CD8-positive, alpha-beta memory T cell (primary cell): ENCODE data around the gene SLC34A1. TPM values are rescaled to one million over a fixed set of nuclear protein-coding genes. Genes with fewer than 3 reads are reported as not detected.

Experiments
- CTCF ChIA-PET: fragments of 350-600 bp; sonication (Branson Sonifier 250); formaldehyde crosslinking; loops from one replicate; lab custom pipeline; 2021; ENCODE audit warnings: antibody characterized with exemption; lab: Charles Lee
- POLR2A ChIA-PET: fragments of 350-600 bp; sonication (Branson Sonifier 250); formaldehyde crosslinking; loops from one replicate; lab custom pipeline; 2021; ENCODE audit warnings: antibody characterized with exemption; lab: Charles Lee
- DNase-seq, 5 donors: peaks; one replicate each; pipeline versions ENCODE4 v3.0.0 to v3.0.0-alpha.2; 2020 to 2022; ENCODE audit warnings: mixed read lengths in 1 of 5
- H3K27ac ChIP-seq: one replicate; pipeline ENCODE4 v1.7.0; 2013; ENCODE audit warnings: low read depth, mild to moderate bottlenecking, low read length, moderate library complexity
- H3K27me3 ChIP-seq: 2 replicates; pipeline ENCODE4 v1.7.0; 2013; ENCODE audit warnings: low read length, mild to moderate bottlenecking; ENCODE audit not compliant: insufficient read depth, poor library complexity, severe bottlenecking
- H3K36me3 ChIP-seq: 2 replicates; pipeline ENCODE4 v1.7.0; 2013; ENCODE audit warnings: mild to moderate bottlenecking, low read length, moderate library complexity; ENCODE audit not compliant: insufficient read depth
- H3K4me1 ChIP-seq: 2 replicates; pipeline ENCODE4 v1.7.0; 2013; ENCODE audit warnings: mild to moderate bottlenecking, low read length, moderate library complexity; ENCODE audit not compliant: insufficient read depth
- H3K4me3 ChIP-seq: 2 replicates; pipeline ENCODE4 v1.7.0; 2013; ENCODE audit warnings: mild to moderate bottlenecking, low read length
- H3K9me3 ChIP-seq: 2 replicates; pipeline ENCODE4 v1.7.0; 2013; ENCODE audit warnings: mild to moderate bottlenecking, low read length
- H3K27ac Mint-ChIP-seq, 8 donors: one replicate each; pipeline ENCODE4 v1.8.0; 2020 to 2021; ENCODE audit warnings: mixed read lengths in 8 of 8, mild to moderate bottlenecking in 6 of 8, inconsistent platforms in 3 of 8, moderate library complexity in 3 of 8
- H3K27me3 Mint-ChIP-seq, 2 donors: one replicate each; pipeline ENCODE4 v1.8.0; 2020 to 2021; ENCODE audit warnings: mixed read lengths in 2 of 2, mild to moderate bottlenecking in 1 of 2, moderate library complexity in 1 of 2
- H3K36me3 Mint-ChIP-seq, 3 donors: one replicate each; pipeline ENCODE4 v1.8.0; 2020 to 2021; ENCODE audit warnings: mixed read lengths in 3 of 3, inconsistent platforms in 1 of 3, mild to moderate bottlenecking in 1 of 3
- H3K4me1 Mint-ChIP-seq, 3 donors: one replicate each; pipeline ENCODE4 v1.8.0; 2020 to 2021; ENCODE audit warnings: mixed read lengths in 3 of 3, inconsistent platforms in 1 of 3, mild to moderate bottlenecking in 1 of 3
- H3K4me3 Mint-ChIP-seq, 7 donors: one replicate each; pipeline ENCODE4 v1.8.0; 2020 to 2021; ENCODE audit warnings: mixed read lengths in 7 of 7, mild to moderate bottlenecking in 6 of 7, moderate library complexity in 4 of 7, inconsistent platforms in 2 of 7
- H3K9me3 Mint-ChIP-seq, 5 donors: one replicate each; pipeline ENCODE4 v1.8.0; 2020 to 2022; ENCODE audit warnings: mixed read lengths in 5 of 5, mild to moderate bottlenecking in 3 of 5, moderate library complexity in 2 of 5, inconsistent platforms in 1 of 5
- polyA plus RNA-seq: library from polyadenylated mRNA; unstranded; fragments of 300-500 nt; fragmentation: Illumina TruSeq; gene quantifications from one replicate; pipeline ENCODE4 v1.2.3, GENCODE V29; 2021
- total RNA-seq, 2 experiments: library from RNA; stranded (reverse); gene quantifications; one replicate each; pipeline ENCODE4 v1.2.3, GENCODE V29; 2021

SLC34A1 gene
- total and polyA plus RNA-seq, 3 experiments from 2014 or later, result 0.09 to 0.17 TPM; not detected in 1

DNA sequence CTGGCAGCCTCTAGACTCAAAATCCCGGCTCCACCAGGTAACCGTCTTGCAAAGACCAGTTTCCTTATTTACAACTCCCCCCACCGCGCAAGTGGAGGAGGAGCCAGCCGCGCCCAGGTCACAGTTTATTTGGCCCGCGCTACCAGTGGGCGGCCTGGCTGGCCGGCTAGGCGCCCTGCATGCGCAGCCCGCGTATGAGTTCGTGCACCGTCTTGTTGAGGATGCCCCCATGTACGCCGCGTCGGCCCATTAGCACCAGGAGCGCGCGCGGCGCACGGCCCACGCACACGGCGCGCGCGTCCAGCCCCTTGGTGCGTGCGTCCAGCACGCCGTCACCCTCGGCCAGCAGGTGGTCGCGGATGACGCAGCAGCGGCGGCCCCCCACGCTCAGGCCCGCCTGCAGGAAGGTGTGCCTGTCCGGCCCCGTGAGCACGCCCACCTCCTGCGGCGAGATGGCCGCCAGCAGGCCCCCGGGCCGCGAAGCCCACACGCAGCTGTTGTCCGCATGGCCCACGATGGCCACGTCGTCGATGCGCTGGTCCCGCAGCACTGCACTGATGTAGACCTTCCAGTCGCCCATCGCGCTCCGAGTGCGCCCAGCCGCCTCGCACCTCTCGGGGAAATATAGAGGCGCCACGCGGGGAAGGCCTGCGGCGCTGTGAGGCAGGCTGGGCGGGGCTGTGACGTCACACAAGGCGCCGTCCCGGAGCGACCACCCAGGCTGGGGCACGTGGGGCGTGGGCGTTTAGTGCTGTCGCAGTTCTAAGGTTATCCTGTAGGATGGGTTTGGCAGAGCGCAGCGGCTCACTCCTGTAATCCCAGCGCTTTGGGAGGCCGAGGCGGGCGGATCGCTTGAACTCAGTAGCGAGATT lies 16.0 kb downstream of the SLC34A1 start, which contains the start of gene PFN3:
PFN3 (minus strand) TSS at position 665 of the 872 bp plus-strand sequence; CDS start at position 580, 85 bp downstream.
- Mint-ChIP-seq H3K27ac (peak within 1 kb of the TSS in 1 of 8 donors; percentile 92), H3K4me1 (peaks cover 21 to 27% (median 25%) of the 10 kb centered on the region in 3 donors), H3K36me3 (no peaks in the 10 kb centered on the region), H3K9me3 (no peaks in the 10 kb centered on the region), H3K27me3 (peaks cover 0 to 11% of the 10 kb centered on the region in 2 donors), H3K4me3 (no peak within 1 kb of the TSS)
- Histone ChIP-seq H3K27ac (no peak within 1 kb of the TSS), H3K4me1 (peaks cover 27% of the 10 kb centered on the region), H3K9me3 (no peaks in the 10 kb centered on the region), H3K36me3 (no peaks in the 10 kb centered on the region), H3K27me3 (no peaks in the 10 kb centered on the region), H3K4me3 (no peak within 1 kb of the TSS)
- ChIA-PET POLR2A (no interaction called here), CTCF (interaction anchor here (4.7 to 12.4 kb wide), 6 partner anchors 11 to 83 kb away, joined by 37 to 307 read pairs (median 264); partner anchors contain the start of genes GRK6, LMAN2, PRR7 and SLC34A1)
- no peak for DNase-seq

DNA sequence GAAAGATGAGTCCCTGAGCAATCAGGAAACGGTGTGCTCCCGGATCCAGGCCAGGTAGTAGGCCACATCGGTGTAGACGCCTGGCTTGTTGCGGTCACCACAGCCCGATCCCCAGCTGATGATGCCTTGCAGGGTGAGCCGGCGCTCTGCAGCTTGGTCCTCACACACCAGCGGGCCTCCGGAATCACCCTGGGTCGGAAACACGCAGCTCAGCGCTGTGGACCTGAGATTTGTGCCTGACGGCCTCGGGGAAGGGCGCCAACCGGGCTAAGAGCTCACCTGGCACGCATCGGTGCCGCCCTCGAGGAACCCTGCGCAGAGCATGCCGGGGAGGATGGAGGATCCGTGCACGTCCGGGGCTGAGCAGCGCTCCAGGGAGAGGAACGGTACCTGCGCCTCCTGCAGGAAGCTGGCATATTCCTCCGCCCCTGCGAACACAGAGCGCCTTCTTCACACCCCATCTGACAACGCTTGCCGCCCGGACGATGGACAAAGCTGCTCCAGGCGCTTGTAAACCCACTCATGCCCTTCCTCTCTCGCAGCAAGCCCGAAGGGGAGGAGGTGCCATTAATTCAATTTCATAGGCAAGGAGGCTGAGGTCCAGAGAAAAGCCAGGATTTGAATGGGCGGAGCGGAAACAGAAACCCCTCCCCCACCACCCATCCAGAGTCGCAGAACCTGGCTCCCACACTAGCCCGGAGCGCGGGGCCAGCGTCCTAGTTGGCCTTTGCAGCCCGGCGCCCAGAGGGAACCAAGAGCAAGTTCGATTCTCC lies 18.2 kb downstream of the SLC34A1 start:
- Histone ChIP-seq H3K4me3 (peak overlapping the region; percentile 69), H3K36me3 (no peaks in the 10 kb centered on the region), H3K27ac (no peak overlapping the region), H3K4me1 (peaks cover 35% of the 10 kb centered on the region), H3K9me3 (no peaks in the 10 kb centered on the region), H3K27me3 (no peaks in the 10 kb centered on the region)
- Mint-ChIP-seq H3K9me3 (no peaks in the 10 kb centered on the region), H3K36me3 (no peaks in the 10 kb centered on the region), H3K27ac (peak overlapping the region in 6 of 8 donors; percentile 57 to 94 (median 82)), H3K27me3 (peaks cover 0 to 10% of the 10 kb centered on the region in 2 donors), H3K4me1 (peaks cover 26 to 42% (median 30%) of the 10 kb centered on the region in 3 donors), H3K4me3 (peak overlapping the region; percentile 78 to 91 (median 84))
- peak; percentile 29 to 78 (median 47) for DNase-seq
- ChIA-PET CTCF (interaction anchor here (0.7 to 12.4 kb wide), 30 partner anchors 9 to 289 kb away, joined by 3 to 307 read pairs (median 14); partner anchors contain the start of genes GRK6, LMAN2, MXD3 and PDLIM7), POLR2A (interaction anchor here (0.5 to 5.6 kb wide), 12 partner anchors 12 to 99 kb away, joined by 3 to 112 read pairs (median 5); partner anchors contain the start of genes GRK6, PRELID1, PRR7 and RAB24)

DNA sequence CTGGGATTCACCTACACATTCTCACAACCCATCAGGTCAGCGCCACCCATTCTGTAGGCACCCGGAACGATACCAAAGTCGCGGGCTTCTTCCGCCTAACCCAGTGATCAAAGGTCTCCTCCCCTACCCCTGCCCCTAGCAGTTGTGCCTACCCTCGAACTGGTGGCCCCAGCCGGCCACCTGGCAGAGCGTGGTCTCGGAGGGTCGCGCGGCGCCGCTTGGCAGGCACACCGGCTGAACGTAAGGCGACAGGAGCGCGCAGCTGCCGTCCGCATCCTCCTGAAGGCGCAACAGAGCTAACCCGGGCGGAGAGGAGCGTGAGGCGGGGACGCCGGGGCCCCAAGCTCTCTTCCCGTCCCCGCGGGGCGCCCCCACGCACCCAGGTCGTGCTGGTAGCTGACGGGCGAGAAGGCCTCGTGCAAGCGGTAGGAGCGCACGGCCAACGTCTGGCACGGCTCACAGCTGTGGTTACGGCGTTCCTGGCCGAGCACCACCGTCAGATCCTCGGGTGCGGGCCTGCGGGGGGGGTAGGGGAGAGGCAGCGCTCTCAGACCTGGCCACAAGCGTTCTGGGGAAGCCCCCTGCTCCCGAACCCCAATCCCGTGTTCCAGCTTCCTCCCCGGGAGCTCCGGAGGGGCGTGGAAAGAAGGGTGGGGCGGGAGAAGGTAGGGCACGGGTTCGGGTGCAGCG lies 19.0 kb downstream of the SLC34A1 start:
- Histone ChIP-seq H3K4me3 (peak overlapping the region; percentile 69), H3K27ac (peak overlapping the region; percentile 57), H3K9me3 (no peaks in the 10 kb centered on the region), H3K27me3 (no peaks in the 10 kb centered on the region), H3K4me1 (peaks cover 35% of the 10 kb centered on the region), H3K36me3 (no peaks in the 10 kb centered on the region)
- ChIA-PET CTCF (interaction anchor here (0.7 to 12.4 kb wide), 35 partner anchors 8 to 285 kb away, joined by 3 to 307 read pairs (median 8); partner anchors contain the start of genes DBN1, GRK6, LMAN2 and MXD3), POLR2A (interaction anchor here (0.6 to 5.6 kb wide), 15 partner anchors 11 to 100 kb away, joined by 3 to 112 read pairs (median 3); partner anchors contain the start of genes GRK6, PRELID1, PRR7 and RAB24)
- Mint-ChIP-seq H3K36me3 (no peaks in the 10 kb centered on the region), H3K27me3 (peaks cover 0 to 11% of the 10 kb centered on the region in 2 donors), H3K4me3 (peak overlapping the region; percentile 78 to 91 (median 84)), H3K27ac (peak overlapping the region in 7 of 8 donors; percentile 35 to 94 (median 80)), H3K9me3 (no peaks in the 10 kb centered on the region), H3K4me1 (peaks cover 26 to 42% (median 30%) of the 10 kb centered on the region in 3 donors)
- DNase-seq, result peak; percentile 57 to 79 (median 64)

DNA sequence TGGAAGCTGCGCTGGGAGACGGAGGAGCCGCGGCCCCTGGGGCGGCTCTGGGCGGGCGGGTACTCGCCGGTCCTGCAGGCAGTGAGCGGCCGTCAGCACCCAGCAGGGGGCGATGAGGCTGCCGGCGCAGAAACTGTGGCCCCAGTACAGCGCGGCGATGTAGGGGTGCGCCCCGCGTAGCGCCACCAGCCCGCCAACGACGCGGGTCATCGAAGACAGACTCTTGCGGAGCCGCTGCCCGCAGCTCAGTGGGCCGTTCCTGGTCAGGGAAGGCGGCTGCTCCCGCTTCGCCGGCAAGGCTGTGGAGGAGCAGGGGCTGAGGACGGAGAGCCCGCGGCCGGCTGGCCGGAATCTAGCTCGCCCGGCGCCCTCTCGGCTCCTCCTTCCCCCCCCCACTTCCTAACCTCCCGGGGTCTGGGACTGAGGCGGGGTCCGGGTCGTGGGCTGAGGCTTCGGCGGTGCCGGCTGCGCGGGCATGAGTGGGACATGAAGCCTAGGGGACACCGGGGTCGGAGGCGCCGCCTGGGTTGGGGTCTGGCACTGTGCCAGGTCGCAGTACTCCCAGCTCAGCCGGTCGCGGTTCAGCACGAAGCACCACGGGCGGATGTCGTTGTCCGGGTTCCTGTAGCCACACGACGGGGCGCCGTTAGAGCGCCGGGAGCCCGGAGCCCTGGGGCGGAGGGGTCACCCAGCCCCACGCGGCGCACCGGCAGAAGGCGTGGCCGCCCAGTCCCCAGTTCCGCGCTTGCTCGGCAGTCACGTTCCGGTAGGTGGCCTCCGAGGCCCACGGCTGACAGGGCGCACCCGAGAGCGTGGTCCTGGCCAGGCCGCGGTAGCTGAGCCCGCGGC lies 19.8 kb downstream of the SLC34A1 start:
- Histone ChIP-seq H3K9me3 (no peaks in the 10 kb centered on the region), H3K4me1 (peaks cover 35% of the 10 kb centered on the region), H3K27me3 (no peaks in the 10 kb centered on the region), H3K36me3 (no peaks in the 10 kb centered on the region), H3K27ac (peak overlapping the region; percentile 57), H3K4me3 (peak overlapping the region; percentile 69)
- POLR2A ChIA-PET, result interaction anchor here (0.6 to 5.6 kb wide), 14 partner anchors 9 to 100 kb away, joined by 3 to 112 read pairs (median 4); partner anchors contain the start of genes GRK6, PDLIM7, PRELID1 and PRR7
- H3K27me3 Mint-ChIP-seq, result peaks cover 0 to 11% of the 10 kb centered on the region in 2 donors
- peak overlapping the region in 7 of 8 donors; percentile 26 to 94 (median 83) for H3K27ac Mint-ChIP-seq
- peak; percentile 75 to 91 (median 82) for DNase-seq
- peak overlapping the region; percentile 78 to 91 (median 84) for H3K4me3 Mint-ChIP-seq
- H3K4me1 Mint-ChIP-seq, result peaks cover 26 to 42% (median 30%) of the 10 kb centered on the region in 3 donors
- CTCF ChIA-PET, result interaction anchor here (0.6 to 12.4 kb wide), 37 partner anchors 7 to 268 kb away, joined by 3 to 307 read pairs (median 7); partner anchors contain the start of genes DBN1, GRK6, LMAN2 and MXD3
- H3K9me3 Mint-ChIP-seq, result no peaks in the 10 kb centered on the region
- H3K36me3 Mint-ChIP-seq, result no peaks in the 10 kb centered on the region

DNA sequence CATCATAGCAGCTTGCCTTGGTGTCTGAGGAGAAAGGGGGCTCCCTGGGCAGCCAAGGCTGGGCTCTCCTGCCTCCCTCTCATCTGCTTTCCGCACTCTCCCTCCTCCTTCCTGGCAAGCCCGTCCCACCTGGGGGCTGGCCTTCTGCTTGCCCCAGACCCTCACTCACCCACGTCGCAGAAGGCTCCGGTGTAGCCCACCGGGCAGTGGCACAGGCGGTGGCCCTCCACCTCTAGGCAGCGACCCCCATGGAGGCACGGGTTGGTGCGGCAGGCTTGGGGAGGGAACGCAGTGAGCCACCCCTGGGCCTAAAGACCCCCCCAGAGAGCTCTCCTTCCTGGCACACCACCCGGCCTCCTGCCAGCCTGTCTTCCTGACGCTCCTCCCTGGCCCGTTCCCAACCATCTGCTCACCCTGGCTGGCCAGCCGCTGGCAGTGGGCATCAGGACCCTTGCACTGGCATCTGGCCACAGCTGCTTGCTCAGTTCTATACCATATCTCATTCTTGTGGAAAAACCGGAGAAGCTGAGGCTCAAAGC lies 20.5 kb downstream of the SLC34A1 start:
- no peaks in the 10 kb centered on the region for H3K27me3 ChIP-seq
- no peaks in the 10 kb centered on the region for H3K9me3 ChIP-seq
- Mint-ChIP-seq H3K27me3 (peaks cover 0 to 11% of the 10 kb centered on the region in 2 donors), H3K36me3 (no peaks in the 10 kb centered on the region), H3K4me3 (peak overlapping the region; percentile 46 to 91 (median 57)), H3K4me1 (peaks cover 26 to 46% (median 30%) of the 10 kb centered on the region in 3 donors), H3K27ac (peak overlapping the region in 6 of 8 donors; percentile 32 to 94 (median 62)), H3K9me3 (no peaks in the 10 kb centered on the region)
- DNase-seq, result no peak
- H3K27ac ChIP-seq, result peak overlapping the region; percentile 57
- peak overlapping the region; percentile 23 for H3K4me3 ChIP-seq
- H3K4me1 ChIP-seq, result peaks cover 35% of the 10 kb centered on the region
- H3K36me3 ChIP-seq, result no peaks in the 10 kb centered on the region
- ChIA-PET CTCF (interaction anchor here (0.6 to 12.4 kb wide), 28 partner anchors 11 to 268 kb away, joined by 3 to 307 read pairs (median 16); partner anchors contain the start of genes DBN1, GRK6, LMAN2 and PDLIM7), POLR2A (interaction anchor here (0.8 to 5.6 kb wide), 11 partner anchors 8 to 93 kb away, joined by 3 to 112 read pairs (median 5); partner anchors contain the start of genes GRK6, PDLIM7 and PRR7)

DNA sequence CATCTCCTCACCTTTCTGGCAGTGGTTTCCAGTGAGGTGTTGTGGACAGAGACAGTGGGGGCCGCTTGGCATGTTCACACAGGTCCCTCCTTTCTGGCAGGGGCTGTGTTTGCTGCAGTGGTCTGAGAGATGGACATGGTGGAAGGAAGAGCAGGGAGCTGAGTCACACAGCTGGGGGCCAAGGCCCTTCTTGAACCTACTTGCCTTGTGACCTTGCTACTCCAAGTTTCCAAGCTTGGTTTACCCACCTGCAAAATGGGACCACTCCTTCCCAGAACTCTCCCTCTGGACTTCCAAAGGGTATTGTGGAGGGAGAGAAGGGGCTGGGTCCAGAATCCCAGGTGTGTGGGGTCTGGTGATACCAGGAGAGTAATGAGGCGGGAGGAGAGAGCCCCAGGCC lies 21.1 kb downstream of the SLC34A1 start:
- Histone ChIP-seq H3K4me1 (peaks cover 35% of the 10 kb centered on the region), H3K9me3 (no peaks in the 10 kb centered on the region), H3K4me3 (no peak overlapping the region), H3K27me3 (no peaks in the 10 kb centered on the region), H3K27ac (no peak overlapping the region), H3K36me3 (no peaks in the 10 kb centered on the region)
- Mint-ChIP-seq H3K9me3 (no peaks in the 10 kb centered on the region), H3K27ac (peak overlapping the region in 2 of 8 donors; percentile 75 to 94), H3K4me1 (peaks cover 27 to 46% (median 30%) of the 10 kb centered on the region in 3 donors), H3K27me3 (peaks cover 0 to 9% of the 10 kb centered on the region in 2 donors), H3K36me3 (no peaks in the 10 kb centered on the region), H3K4me3 (peak overlapping the region in 3 of 7 donors; percentile 39 to 64 (median 46))
- POLR2A ChIA-PET, result interaction anchor here (1.4 to 5.6 kb wide), 5 partner anchors 15 to 49 kb away, joined by 4 to 112 read pairs (median 54); partner anchors contain the start of genes GRK6 and PRR7
- DNase-seq, result no peak
- CTCF ChIA-PET, result interaction anchor here (1.0 to 12.4 kb wide), 17 partner anchors 10 to 96 kb away, joined by 3 to 307 read pairs (median 55); partner anchors contain the start of genes GRK6, LMAN2, PDLIM7 and PRR7
